T-helper 1 cell (primary cell): ENCODE data around the gene BBOF1.
"Not testable (repeated sequence)": the region's sequence is repeated elsewhere in the genome, so short reads cannot be mapped to it uniquely, and the experiment has no call there.

Source experiments
- DNase-seq, 5 donors: peaks; one replicate each; pipeline ENCODE4 v3.0.0-alpha.2; 2012 to 2020
- total RNA-seq, 4 donors: gene quantifications; one replicate each; lab custom pipeline; 2026; lab: John Stamatoyannopoulos, UW

The BBOF1 gene, protein sequence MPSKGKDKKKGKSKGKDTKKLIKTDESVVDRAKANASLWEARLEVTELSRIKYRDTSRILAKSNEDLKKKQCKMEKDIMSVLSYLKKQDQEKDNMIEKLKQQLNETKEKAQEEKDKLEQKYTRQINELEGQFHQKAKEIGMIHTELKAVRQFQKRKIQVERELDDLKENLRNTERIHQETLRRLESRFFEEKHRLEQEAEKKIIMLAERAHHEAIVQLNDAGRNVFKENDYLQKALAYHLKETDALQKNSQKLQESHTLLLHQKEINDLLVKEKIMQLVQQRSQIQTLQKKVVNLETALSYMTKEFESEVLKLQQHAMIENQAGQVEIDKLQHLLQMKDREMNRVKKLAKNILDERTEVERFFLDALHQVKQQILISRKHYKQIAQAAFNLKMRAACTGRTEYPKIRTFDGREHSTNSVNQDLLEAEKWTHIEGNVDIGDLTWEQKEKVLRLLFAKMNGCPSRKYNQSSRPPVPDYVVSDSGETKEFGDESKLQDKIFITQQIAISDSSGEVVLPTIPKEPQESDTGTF
- 1.6 to 4.9 (median 3.2) reads per million in 4 donors for total RNA-seq

DNA sequence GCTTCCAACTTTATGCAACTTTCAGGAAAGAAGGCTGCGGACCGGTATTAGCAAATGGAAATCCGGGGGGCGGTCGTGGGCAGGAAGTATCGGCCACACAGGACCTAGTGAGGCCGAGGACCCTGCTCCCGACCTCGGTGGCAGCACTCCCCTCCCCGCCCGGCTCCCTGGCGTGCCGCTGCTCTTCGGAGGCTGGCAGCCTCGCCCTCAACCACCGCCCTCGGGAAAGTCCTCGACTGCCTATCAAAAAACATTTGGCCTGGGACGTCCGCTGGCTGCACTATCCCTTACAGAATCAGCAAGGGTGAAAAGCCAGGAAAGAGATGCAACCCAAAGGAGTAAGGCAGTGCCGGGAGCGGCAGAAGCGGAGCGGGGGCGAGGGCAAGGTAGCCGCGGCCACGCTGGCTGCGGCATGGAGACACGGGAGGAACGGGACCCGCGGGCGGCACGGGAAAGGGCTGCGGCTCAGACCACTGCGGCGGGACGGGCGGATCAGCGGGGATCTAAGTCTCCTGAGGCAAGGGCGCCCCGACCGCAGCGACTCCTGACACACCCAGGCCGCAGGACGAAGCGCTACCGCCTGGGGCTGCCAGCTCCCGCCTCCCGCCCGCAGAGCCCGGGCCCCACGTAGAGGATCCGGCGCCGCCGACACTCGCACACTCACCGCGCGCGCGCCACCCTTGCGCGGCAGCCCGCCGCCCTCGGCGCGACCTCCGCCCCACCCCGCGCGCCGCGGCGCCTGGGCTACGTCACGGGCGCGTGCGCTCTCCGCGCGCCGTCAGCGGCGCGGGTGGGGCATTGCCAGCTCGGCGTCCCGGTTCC, at the start of gene BBOF1, which contains the start of gene ENTPD5:
TSS of gene BBOF1 (plus strand) at position 764 of the 822 bp plus-strand sequence. CDS start 130 bp downstream, outside the sequence.
TSS of gene ENTPD5 (minus strand) at position 703 of the 822 bp plus-strand sequence. CDS start 31,186 bp downstream, outside the sequence.
- peak; percentile 79 to 90 (median 84) for DNase-seq

DNA sequence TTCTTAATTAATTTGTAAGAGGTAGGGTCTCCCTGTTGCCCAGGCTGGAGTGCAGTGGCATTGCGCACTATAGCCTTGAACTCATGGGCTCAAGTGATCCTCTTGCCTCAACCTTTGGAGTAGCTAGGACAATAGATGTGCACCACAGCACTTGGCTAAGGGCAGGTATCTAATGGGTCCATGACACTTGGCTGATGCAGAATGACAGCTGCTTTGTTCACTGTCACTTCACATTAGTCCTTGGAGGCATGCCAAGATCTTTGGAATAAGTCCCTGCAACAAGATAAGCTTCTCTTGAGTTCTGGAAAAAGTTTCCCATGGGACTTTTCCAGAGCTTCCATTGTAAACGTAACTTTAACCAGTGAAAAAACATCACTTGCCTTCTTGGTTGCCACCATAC, 45.7 kb upstream of the BBOF1 start:
- DNase-seq, result no peak

DNA sequence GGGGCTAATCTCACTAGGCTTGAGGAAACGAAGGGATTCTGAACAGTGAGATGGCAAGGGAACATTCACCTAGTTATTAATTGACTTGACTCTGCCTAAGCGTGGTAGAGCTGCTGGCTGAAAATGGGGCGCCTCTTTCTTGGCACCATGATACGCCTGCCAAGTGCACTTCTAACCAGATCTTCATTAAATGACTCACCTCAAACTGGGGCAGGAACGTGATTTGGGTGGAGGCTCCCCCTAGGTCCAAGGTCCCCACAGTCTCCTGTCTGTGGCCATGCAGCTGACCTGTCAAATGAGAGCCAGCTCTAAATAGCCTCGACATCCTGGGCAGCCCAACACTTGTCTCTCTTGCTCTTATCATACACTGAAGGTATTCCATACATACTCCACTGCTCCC, 43.0 kb upstream of the BBOF1 start:
- DNase-seq, result no peak

DNA sequence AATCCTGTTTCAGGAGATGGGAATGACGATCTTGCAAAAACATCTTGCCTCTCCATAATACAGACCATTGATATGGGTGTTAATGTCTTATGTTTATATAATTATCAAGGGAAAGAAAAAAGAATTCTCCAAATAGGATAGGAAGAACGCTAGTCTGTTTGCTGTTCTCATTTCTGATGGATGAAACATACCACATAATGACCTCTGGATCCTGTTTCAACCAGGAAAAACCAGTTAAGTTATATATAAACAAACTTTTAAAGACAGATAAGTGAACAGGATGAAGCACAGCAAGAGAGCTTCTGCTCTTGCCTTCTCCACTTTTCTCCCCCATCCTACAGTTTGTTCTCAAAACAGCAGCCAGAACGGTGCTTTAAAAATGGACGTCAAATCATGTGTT, 41.3 kb upstream of the BBOF1 start:
- DNase-seq, result no peak

DNA sequence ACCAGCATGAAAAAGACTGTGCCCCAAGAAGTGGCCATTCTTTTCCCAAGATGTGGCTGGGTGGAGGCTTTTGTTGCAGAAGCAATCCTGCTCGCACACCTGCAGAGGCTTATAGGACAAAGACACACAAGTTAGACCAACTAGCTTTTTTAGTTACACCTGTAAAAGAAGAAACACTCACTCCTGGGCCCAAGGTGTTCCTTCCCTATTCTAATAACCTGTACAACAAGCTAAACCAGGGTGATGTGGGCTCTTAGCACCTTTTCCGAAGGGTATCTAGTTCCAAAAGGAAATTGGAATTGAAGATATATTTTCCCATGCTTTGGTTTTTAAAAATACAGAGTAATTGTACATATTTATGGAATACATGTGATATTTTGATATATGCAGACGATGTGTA, 31.1 kb upstream of the BBOF1 start:
- DNase-seq, result no peak

DNA sequence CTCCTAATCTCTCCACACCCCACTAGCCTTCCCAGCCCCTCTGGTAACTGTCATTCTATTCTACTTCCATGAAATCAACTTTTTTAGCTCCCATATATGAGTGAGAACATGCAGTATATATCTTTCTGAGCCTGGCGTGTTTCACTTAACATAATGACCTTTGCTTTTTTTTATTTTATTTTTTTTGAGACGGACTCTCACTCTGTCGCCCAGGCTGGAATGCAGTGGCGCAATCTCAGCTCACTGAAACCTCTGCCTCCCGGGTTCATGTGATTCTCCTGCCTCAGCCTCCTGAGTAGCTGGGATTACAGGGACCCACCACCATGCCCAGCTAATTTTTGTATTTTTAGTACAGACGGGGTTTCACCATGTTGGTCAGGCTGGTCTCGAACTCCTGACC, 30.5 kb upstream of the BBOF1 start:
- not testable (repeated sequence) for DNase-seq

DNA sequence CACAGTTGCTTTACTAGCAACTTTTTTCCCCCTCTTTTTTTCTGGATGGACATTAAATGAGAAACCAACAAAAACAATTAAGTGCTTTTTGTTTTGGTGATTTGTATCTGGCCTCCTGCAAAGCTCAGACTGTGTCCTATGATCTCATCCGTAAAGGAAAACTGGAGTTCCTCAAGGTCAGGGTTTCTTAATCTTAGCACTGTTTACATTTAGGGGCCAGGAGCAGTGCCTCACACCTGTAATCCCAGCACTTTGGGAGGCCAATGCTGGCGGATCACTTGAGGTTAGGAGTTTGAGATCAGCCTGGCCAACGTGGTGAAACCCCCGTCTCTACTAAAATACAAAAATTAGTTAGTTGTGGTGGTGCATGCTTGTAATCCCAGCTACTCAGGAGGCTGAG, 28.1 kb upstream of the BBOF1 start:
- DNase-seq, result no peak

DNA sequence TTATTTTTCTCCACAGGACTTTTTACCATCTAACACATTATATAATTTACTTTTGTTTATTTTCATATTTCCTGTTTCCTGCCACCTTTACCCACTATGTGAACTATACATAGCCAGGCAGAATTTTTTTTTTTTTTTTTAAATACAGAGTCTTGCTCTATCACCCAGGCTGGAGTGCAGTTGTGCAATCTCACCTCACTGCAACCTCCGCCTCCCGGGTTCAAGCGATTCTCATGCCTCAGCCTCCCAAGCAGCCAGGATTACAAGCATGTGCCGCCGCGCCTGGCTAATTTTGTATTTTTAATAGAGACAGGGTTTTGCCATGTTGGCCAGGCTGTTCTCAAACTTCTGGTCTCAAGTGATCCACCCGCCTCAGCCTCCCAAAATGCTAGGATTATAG, 24.2 kb upstream of the BBOF1 start:
- not testable (repeated sequence) for DNase-seq

DNA sequence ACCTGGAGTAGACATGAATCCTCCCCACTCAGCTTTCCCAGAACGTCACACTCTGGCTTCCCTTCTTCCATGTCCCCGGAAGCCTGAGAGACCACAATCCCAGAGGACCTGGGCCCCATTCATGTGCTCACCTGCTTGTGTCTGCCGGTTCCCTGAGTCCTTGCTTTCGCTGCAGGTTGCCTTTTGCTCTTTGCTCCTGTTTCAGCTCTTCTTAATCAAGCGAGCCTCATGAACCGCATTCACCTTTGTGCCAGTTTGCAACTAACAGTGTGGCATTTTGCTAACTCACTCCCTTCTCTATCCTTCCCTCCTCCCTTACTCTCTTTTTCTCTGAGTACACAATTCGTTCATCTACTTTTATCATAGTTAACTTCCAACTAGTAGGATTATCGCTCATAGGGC, 23.2 kb upstream of the BBOF1 start:
- DNase-seq, result no peak

DNA sequence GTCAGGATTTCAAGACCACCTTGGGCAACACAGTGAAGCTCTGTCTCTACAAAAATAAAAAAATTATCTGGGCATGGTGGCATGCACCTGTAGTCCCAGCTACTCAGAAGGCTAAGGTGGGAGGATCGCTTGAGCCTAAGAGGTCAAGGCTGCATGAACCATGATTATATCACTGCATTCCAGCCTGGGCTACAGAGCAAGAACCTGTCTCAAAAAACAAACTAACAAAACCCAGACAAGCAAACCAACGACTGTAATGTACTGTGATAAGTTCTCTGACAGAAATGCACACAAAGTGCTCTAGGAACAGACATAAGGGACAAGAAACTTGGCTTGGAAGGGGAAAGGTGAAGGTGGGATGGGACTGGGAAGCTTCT, 22.4 kb upstream of the BBOF1 start:
- DNase-seq, result no peak

DNA sequence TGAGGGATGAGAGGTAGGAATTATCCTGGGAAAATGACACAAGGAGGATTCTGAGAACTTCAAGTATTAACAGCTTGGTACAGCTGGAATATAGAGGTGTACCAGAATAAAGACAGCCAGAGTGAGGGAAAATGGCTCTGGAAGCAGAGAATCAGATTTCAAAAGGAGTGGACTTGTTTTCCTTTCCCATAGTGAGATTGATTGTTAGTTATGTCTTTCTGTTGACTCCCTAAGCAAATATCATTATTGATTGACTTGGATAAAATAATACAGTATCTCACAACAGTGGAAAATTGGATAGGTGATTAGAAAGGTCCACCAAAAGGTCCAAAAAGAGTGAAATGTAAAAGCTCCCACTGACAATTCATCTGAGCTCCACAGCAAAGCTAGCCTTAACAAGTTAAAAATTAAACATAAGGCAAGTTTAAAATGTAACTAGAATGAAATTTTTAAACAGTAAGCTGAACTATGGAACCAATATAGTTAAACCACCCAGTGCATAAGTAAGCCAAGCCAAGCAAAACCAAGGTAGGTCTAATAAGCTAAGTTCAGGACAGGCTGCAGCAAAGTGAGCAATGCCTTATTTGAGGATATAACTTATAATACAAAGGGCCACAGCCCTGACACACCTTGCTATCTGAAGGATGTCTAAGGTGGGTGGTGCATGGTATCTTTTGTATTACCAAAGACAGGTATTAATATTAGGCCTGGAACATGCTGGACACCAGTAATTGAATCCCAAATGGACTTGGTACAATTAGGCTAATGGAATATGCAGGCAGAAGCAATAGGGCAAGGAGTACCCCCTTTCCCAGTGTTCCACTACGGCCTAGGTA, 21.8 kb upstream of the BBOF1 start:
- no peak for DNase-seq

DNA sequence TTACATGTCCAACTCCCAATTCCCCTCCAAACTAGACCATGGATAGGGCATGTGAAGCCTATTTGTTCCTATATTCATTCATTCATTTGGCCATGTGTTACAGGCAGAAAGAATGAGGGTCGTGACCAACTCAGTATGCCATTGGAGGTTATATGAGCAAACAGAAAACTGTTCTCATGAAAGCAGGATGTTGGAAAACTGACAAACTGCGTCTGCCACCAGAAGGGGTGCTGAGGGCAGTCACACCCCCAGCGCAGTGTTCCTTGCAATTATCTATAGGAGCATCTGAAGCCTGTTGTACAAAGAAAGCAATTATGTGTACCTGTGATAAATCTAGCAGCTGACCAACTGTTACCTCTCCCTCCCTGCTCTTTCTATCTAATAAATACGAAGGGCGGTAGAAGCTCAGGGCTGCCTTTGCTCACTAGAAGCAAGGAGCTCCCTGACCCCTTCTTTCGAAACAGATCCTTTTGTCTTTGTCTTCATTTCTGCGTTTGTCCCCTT, 21.2 kb upstream of the BBOF1 start:
- DNase-seq, result no peak

DNA sequence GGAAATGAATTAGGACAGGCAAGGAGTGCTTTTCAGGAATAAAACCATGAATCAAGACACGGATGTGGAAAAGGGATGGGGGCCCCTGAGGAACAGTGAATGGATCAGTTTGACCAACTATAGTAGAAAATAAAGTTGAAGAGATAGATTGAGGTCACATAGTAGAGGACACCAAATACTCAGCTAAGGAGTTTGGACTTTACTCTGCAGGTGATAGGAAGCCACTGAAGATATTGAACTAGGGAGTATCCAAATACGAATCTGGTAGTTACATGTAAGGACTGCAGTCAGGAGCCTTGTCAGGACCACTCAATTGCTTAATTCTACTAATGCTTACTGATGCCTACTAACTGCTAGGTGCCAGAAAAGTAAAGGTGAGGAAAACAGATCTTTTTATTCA, 20.4 kb upstream of the BBOF1 start:
- DNase-seq, result no peak

DNA sequence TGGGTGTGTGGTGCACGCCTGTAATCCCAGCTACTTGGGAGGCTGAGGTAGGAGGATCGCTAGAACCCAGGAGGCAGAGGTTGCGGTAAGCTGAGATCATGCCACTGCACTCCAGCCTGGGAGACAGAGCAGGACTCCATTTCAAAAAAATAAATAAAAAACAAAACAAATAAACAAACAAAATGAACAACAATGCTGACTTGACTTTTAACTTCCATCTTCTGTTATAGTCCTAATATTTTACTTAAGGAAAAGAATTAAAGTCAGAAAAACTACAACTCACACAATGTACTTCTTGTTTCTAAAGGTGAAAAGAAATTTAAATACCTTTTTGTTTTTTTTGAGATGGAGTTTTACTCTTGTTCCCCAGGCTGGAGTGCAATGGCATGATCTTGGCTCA, 13.5 kb upstream of the BBOF1 start:
- DNase-seq, result not testable (repeated sequence)

DNA sequence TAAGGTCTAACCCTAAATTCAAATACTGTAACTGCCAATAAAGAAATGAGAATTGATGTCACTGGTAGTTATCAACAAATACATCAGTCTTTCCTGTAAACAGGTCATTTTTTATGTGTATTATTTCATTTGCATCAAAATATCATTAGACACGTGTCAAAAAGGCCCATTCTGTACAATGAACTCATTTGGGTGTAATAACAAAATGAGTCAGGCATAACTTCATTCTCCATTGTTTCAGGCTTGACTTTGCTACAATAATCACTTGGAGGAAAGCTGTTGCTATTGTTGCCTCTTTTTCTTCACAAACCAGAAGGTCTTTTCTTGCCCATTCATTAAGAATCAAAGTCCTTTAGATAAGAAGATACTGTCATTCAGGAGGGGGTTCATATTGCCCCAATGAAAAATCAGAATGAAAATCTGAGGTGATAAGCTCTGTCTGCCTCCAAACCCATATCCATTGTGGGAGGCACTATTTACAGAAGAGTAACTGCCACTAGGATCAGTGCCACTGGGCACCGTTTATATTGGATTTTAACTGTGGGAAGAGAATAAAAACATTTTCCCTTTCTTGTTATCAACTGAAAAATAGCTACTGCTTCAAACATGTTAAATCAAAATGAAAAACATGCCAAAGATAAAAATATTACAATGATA, 10.2 kb upstream of the BBOF1 start:
- DNase-seq, result no peak

DNA sequence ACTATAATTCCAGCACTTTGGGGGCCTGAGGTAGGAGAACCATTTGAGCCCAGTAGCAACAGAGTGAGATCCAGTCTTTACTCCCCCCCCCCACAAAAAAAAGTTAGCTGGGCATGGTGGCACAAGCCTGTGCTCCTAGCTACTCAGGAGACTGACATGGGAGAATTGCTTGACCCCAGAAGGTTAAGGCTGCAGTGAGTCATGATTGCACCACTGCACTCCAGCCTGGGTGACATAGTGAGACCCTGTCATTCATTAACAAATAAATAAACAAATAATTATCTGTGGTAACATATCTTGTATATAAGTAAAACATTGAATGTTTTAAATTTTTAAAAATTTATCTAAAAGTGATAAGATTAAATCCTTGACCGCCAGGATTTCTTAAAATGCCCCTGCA, 4.8 kb upstream of the BBOF1 start:
- DNase-seq, result no peak

DNA sequence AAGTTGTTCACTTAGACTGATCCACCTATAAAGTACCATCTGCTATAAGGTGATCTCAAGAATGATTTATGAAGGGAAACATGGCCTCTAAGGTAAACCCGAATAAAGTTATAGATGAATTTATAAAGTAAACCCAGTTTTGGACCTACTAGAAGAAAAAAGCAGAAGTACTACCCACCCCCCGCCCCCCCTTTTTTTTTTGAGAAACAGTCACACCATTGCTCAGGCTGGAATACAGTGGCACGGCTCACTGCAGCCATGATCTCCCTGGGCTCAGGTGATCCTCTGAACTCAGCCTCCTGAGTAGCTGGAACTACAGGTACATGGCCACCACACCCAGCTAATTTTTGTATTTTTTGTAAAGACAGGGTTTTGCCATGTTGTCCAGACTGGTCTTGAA, 4.0 kb upstream of the BBOF1 start:
- DNase-seq, result no peak

DNA sequence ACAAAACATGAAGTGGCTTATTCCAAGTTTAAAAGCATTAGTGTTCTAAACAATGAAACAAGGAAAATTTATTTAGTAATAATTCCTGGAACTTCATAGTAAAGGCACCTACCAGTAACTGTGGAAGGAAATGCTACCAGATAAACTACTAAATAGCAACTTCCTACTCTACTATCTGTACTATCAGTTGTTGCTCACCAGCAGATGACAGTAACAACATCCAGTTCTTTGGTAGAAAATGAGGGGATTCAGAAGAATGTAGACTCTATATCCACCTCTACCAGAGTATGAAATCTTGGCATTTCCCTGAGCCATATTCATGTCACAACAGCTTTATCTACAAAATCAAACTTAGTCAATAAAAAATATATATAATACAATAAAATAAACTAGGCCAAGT, 3.2 kb upstream of the BBOF1 start:
- no peak for DNase-seq

DNA sequence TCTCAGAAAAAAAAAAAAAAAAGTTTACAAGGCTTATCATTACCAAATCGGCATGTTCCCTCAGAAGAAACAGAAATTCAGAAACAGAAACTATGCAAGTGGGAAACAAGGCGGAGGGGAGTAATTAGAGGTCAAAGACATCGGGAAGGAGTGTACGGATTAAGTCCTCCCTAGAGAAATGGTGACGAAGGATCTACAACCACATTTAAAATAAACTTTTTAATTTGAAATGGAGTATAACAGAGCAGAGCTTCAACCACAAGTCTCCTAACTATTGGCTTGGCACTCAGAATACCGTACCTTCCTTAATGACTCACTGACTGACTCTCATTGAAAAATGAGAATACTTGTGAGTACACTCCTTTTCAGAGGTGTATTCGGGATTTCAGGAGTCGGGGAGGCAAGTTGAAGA, 969 bp upstream of the BBOF1 start:
- peak in 1 of 5 donors; percentile 27 for DNase-seq

DNA sequence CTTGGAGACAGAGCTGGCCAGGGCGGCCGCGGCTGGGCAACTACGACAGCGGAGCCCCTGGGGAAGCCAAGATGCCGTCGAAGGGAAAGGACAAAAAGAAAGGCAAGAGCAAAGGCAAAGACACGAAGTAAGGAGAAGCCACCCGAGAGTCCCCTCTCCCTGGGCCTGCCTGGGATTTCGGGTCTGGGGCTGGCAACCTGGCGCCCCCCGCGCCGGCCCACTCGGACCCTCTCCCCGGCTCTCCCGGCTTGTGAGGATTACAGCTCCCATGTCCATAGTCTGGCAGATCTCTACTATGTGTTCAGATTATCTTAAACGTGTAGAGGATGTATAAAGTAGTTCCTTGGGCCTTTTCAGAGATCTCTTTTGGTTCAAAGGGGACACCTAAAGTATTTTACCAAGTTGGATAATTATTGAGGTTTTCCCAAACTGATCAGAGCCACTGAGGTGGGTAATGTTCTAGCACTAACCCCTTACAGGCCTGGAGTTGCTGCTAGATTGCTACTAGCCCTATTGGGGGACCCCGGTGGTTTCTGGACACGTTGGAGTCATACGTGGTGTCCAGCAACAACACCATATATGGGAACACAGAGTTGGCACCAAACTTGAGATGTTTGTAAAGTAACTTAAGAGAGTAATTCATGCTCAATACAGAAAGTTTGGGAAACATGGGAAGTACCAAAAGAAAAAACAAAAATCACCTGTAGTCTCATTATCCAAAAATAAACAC, 424 bp downstream of the BBOF1 start:
- no peak for DNase-seq

DNA sequence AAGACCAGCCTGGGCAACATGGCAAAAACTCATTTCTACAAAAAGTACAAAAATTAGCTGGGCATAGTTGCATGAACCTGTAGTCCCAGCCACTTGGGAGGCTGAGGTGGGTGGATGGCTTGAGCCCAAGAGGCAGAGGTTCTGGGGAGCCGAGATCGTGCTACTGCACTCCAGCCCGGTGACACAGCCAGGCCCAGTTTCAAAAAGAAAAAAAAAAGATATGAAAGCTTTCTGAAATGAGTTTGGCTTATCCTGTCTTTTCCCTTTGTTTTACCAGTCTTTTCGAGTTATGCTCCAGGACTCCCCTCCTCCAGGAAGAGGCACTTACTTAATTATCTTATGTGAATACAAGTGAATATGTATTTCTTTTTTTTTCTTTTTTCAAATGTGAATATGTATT, 3.2 kb downstream of the BBOF1 start:
- no peak for DNase-seq
